Measurements from ENCODE around the gene ZNF827. TPM values are rescaled to one million over a fixed set of nuclear protein-coding genes. Genes with fewer than 3 reads are reported as not detected.

ZNF827 gene
- polyA plus RNA-seq, 1 donor, result 19.0 TPM

DNA sequence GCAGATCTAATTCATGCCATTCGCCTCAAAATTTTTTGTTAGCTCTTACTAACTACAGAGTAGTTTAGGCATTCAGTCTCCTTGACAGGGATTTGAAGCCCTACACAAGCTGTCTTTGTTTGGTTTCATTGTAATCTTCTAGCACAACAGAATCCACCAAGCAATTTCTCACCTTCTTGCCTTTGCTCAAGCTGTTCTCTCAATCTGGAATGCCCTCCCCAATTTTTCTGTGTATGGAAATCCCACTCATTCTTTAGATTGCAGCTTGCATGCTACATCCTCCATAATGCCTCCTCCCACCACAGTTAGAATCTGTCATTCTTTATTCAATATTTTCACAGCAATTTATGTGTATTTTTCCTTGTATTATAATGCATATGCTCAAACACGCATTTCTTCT lies 195.0 kb downstream of the ZNF827 start:
- no peak for DNase-seq

GRCh38 chr4:145740806-145741205 lies 197.8 kb downstream of the ZNF827 start:
- no peak for DNase-seq

- no peak for DNase-seq
Measured at GRCh38 chr4:145739845-145740244, 198.8 kb downstream of the ZNF827 start.

GRCh38 chr4:145736241-145736831 lies 202.3 kb downstream of the ZNF827 start:
- DNase-seq, result peak; percentile 40

DNA sequence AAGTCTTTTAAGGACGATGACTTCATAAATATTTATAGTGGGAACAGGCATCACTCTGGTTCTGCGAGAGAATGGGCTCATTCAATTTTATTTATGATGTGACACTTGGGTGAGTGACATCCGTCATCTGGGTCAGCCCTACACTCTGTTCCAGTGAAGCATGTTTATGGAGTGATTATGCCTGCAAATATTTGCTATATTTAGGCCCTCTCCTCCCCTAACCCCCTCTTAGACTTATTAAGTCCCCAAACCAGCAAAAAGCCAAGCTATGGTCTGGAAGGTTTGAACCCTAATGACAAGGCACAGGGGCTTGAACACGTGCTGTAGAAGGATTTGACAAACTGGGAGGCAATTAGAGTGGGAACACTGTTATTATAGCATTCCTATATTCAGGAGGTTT lies 202.8 kb downstream of the ZNF827 start:
- DNase-seq, result no peak

DNA sequence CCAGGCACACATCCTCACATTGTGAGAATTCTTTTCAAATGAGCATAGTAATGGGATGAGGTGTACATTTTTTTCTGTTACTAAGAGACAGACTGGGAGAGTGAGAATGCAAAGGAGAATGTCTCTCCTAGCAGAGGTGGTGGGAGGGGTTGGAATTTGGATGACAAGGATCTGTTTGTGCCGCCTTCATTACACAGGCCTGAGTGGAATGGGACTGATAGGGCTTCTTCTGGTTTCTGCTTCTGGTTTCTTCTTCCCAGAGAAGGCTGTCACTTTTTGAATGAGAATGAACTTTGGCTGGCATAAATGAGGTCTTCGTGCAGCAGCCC lies 203.3 kb downstream of the ZNF827 start:
- no peak for DNase-seq

DNA sequence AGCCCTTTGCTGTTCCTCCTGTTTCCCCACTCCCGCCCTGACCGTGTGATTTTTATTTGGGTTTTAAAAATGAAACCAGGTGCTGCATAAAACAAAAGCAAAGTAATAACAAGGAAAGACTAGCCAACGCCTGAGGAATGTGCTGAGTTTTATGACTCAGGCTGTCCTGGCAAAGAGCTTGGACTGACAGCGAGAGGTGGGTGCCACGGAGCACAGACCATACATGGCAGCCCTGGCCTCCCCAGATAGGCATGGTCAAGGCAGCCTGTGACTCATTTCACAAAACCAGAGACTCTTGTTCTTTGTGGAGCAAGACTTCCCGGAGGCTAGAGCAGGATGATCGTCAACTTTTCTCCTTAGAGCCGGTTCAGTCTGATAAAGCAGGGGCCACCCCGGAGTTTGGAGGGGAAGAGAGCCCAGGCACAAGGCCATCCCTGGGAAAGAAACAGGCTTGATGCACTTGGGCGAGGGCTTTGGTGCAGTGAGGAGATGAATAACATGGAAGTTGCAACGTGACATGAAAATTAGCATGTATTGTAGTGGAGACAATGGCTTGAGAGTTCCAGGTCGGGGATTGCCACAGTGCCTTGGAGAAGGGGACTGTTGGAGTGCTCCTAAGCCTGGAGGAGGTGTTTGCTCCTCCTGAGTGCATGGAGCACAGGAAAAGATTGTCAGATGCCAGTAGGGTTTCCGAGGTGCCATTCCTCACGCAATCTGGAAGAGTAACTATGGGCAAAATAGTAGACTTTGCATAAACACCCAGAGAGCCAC lies 203.9 kb downstream of the ZNF827 start:
- DNase-seq, result peak; percentile 45

- peak; percentile 30 for DNase-seq
Measured at GRCh38 chr4:145734031-145734430, 204.6 kb downstream of the ZNF827 start.

DNA sequence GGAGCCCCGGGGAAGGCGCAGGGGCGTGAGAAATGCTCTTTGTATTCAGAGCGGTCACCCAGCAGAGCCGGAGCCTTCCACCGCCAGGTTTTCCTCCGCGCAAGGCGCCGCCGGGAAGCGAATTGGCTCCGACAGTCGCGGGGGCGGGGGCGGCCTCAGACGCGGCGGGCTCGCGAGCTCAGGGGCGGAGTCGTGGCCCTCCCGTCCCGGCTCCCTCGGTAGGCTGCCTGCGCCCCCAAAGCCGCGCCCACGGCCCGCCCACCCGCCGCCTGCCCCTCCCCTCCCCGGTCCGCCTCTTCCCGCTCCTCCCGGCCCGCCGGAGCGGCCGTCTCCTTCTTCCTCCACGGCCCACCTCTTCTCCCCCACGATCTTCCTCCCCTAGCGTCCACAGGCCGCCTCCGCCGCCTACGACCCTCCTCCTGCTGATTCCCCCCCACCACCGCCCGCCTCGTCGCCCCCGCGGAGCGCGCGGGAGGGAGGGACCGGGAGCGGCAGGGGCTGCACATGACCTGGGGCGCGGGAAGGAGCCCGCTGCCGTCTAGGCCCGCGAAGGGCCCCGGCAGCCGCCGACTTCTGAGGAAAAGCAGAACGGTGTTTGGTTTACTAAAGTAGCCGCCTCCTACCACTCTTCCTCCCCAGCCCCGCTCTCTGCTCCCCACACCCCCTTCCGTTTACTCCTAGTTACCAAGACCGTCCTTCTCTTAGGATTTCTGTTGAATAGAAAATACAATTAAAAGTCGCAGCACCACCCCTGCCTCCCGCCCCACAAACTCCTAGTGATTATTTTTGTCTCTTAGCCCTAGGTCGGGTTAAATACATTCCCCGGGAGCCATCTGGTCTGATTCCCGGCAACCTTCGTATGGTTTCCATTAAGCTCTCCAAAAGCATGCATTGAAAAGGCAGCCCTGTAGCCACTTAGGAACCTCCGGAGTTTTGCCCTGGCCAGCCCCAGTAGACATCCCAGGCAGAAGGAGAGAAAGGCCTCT lies 205.4 kb downstream of the ZNF827 start:
- peak; percentile 96 for DNase-seq

DNA sequence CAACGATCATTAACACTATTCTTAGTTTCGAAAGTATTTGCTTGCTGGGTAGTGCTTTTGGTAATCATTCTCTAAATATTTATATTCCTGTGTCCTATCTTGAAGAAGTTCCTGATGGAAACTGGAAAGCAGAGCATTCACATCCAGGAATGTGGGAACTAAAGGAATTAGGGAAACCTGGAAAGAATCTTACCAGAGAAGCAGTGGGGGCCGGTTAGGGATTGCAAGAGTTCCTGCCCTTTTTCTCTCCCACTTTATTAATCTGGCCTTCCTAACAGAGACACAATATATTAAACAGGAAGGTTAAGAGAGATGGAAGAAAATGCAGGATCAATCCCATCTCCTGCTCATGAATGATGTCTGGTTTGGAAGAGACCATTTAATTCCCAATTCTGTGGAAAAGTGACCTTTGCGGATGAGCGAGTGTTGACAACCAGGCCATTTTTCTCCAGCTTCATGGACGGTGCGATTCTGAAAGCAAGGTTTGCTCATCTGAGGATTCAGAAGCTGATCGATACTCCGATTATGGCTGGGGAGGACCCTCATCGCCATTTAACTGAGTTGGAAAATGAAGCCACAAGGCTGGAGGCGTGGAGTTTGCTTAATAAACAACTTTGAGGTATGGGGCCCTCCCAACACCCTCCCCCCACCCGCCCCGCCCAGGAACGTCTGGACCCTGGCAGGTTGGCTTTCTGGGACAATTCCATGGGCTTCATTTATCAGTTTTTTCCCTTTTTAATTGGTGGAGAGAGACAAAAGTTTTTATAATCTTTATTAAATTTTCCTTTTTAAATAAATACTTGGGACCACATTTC lies 206.4 kb downstream of the ZNF827 start:
- DNase-seq, result peak; percentile 16

DNA sequence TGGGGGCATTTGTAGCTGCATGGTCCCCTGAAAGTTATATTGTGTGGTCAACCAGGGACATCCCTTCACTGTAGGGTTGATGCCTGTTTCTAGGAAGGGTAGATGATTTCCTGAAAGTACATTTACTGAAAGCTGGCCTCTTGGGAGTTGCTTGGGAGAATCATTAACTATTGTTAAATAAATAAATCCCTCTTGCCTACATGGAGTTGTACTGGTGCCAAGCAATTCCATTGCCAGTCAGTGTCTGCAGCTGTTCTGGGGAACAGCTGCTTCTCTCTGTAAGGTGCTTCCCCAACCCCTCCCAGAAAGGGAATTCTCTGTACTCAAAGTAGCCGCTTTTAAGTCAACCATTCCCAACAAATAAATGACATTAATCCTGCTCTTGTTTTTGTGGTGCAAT lies 207.6 kb downstream of the ZNF827 start:
- peak; percentile 72 for DNase-seq

GRCh38 chr4:145730026-145730425 lies 208.6 kb downstream of the ZNF827 start:
- peak; percentile 15 for DNase-seq

DNA sequence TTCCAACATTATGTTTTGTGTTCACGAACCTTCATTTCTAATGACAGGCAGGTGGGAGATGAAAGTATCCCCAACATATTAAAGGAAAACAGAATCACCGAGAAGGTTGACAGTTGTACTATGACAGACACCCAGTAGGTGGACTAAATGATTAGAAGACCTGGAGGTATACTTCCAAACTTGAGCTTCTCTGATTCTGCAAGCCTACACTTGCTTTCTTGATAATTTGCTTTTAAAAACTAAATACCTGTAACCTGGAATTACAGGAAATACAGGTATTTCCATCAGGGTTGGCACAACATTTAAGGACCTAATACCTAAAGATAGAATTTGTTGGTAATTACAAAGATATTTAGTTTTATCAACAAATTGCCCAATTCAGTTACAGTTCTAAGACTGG lies 215.3 kb downstream of the ZNF827 start:
- DNase-seq, result no peak

DNA sequence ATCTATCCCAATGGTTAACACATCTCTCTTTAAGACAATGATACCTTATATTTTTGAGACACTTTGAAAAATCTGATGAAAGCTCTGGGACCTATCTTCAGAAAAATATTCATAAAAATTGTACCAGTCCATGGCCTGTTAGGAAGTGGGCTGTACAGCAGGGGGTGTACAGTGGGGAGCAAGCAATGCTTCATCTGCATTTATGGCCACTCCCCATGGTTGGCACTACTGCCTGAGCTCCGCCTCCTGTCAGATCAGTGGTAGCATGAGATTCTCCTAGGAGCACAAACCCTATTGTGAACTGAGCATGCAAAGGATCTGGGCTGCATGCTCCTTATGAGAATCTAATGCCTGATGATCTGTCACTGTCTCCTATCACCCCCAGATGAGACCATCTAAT lies 216.1 kb downstream of the ZNF827 start:
- no peak for DNase-seq

GRCh38 chr4:145720656-145721055 lies 218.0 kb downstream of the ZNF827 start:
- DNase-seq, result no peak

DNA sequence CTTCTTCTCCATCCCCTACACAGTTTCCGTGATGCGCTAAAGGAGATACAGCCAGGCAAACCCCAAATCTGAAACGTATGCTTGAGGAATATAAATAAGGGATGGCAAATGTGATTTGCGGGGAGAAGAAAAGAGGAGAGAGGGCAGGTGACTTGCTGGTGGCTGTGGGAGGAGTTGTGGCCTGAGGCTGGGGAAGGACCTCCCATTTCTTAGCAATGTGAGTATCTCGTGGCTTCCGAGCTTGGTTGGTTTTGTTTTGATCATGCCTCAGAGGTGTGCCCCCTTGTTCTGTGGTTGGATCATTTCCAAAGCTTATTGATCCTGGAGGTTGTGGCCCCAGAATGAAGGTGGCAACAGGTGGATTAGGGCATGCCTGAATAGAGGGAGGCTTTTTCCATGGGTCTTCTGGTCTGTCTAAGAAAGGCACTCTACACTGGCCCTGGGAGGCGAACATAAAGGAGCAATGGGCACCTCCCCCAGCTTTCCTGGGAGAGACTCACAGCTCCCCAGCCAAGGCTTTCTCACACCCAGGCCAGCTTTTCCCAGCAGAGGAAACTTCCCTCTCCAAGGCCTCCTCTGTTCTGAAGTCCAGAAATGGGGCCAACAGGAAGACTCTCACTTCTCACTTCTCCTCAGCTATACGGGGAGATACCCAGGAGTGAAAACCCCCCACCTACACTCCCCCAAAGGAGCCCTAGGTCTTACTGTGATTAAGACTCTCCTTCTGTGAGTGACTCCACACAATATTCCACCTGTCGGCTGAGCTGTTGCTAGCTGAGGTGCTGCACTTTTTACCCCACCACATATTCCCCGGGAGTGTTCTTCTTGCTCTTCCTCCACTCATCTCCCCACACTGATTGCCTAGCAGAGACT lies 218.6 kb downstream of the ZNF827 start:
- DNase-seq, result no peak

DNA sequence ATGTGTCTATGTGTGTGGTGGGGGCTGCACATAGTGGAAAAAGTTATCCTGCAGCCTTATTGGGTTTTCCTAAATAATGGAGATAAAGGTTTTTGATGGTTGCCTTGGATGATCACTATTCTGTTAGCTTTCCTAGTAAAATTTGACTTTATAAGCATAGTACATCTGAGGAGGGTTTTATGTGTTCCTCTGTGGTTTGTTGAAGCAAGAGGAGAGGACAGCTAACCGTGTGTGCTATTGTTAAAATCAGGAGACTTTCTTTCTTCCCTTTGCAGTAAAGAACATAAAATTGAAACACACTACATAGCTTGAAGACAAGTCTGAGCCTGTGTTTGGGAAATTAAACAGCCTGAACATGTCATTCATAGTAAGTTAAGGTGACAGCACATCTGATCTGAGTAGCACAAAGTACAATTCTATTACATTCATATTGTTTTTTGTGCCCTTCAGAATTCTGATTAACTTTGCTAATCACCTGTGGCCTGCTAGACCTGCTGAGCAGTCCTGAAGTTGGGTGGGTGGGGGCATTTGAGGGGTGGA lies 221.9 kb downstream of the ZNF827 start:
- no peak for DNase-seq

DNA sequence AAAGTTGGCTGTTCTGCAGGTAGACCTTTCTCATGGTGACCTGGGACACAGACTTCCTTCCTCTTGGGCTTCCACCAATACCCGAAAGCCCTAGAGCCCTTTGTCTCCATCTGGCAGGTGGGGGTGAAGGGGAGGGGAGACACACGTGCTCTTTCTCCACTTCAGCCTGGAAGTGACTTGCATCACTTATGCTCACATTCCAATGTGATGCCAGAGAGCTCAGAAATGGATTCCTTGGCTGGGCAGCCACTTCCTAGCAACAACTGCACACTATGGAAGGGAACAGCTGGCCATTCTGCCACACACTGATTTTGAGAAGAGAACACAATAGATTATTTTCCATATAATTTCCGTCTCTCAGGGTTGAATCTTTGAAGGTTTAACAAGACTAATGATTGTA lies 222.4 kb downstream of the ZNF827 start:
- peak; percentile 16 for DNase-seq

DNA sequence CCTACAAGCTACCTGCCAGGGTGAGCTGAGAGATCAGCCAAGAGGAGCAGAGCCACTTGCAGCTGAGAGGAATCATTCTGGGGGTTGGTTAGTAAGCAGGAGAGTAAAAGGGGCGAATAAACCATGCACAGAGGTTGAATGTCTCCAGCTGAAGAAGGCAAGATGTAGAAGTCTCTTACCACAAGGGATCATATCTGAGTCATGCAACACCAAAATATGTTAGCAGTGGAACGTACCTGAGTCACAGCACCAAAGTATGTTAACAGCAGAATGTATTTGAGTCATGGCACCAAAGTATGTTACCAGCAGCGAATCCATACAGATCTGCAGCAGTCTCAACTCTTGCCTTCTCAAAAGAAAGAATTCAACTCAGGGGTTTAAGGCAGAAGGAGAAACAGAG lies 228.8 kb downstream of the ZNF827 start:
- no peak for DNase-seq

- no peak for DNase-seq
Measured at GRCh38 chr4:145709336-145709735, 229.3 kb downstream of the ZNF827 start.
